ENCODE measurements around the gene DNAJB14. TPM values are rescaled to one million over a fixed set of nuclear protein-coding genes. Genes with fewer than 3 reads are reported as not detected.
A peak's percentile ranks its signal among the peaks of the same experiment; 100 is the strongest.

DNAJB14 gene
- total RNA-seq, 1 experiment from 2014 or later: 39.9 TPM

DNA sequence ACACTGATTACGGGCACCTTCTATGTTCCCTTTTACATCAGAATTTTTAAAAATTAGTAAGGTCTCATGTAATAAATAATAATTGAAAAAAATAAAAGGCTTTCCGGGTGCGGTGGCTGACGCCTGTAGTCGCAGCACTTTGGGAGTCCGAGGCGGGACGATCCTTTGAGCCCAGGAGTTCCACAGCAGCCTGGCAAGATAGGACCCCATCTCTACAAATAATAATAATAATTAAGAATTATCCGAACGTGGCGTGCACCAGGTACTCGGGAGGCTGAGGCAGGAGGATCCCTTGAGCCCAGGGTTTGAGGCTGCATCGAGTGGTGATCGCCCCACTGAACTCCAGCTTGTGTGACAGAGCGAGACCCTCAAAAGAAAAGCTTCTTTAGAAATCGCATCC is 51.4 kb downstream of the DNAJB14 start:
- Mint-ChIP-seq H3K9me3 (no peaks in the 10 kb centered on the region), H3K36me3 (no peaks in the 10 kb centered on the region), H3K4me3 (peak overlapping the region; percentile 94), H3K27me3 (ENCODE audit: low read depth) (no peaks in the 10 kb centered on the region), H3K4me1 (peaks cover 9% of the 10 kb centered on the region), H3K27ac (no peak overlapping the region)
- TF ChIP-seq ZNF317 (CRISPR knock-in tag; IDR thresholded peaks at IDR 0.05; ENCODE audit: borderline replicate concordance, low read depth) (no peak), ATF1 (CRISPR knock-in tag; IDR thresholded peaks at IDR 0.05) (no peak), ETV6 (CRISPR knock-in tag; IDR thresholded peaks at IDR 0.05) (no peak), FOXK1 (CRISPR knock-in tag; IDR thresholded peaks at IDR 0.05) (no peak), ZNF671 (CRISPR knock-in tag; IDR thresholded peaks at IDR 0.05) (no peak), RORB (CRISPR knock-in tag; IDR thresholded peaks at IDR 0.05) (no peak), ZNF232 (CRISPR knock-in tag; IDR thresholded peaks at IDR 0.05) (no peak), GTF2I (CRISPR knock-in tag; conservative IDR thresholded peaks at IDR 0.05) (no peak), ZBTB21 (CRISPR knock-in tag; IDR thresholded peaks at IDR 0.05; ENCODE audit: borderline replicate concordance) (no peak), FOXP1 (CRISPR knock-in tag; IDR thresholded peaks at IDR 0.05; ENCODE audit: borderline replicate concordance) (no peak), TP53 (CRISPR knock-in tag; IDR thresholded peaks at IDR 0.05) (no peak), PRRX2 (CRISPR knock-in tag; IDR thresholded peaks at IDR 0.05) (no peak)
- TF ChIP-seq, protein P1, sequence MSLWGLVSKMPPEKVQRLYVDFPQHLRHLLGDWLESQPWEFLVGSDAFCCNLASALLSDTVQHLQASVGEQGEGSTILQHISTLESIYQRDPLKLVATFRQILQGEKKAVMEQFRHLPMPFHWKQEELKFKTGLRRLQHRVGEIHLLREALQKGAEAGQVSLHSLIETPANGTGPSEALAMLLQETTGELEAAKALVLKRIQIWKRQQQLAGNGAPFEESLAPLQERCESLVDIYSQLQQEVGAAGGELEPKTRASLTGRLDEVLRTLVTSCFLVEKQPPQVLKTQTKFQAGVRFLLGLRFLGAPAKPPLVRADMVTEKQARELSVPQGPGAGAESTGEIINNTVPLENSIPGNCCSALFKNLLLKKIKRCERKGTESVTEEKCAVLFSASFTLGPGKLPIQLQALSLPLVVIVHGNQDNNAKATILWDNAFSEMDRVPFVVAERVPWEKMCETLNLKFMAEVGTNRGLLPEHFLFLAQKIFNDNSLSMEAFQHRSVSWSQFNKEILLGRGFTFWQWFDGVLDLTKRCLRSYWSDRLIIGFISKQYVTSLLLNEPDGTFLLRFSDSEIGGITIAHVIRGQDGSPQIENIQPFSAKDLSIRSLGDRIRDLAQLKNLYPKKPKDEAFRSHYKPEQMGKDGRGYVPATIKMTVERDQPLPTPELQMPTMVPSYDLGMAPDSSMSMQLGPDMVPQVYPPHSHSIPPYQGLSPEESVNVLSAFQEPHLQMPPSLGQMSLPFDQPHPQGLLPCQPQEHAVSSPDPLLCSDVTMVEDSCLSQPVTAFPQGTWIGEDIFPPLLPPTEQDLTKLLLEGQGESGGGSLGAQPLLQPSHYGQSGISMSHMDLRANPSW (CRISPR knock-in tag; conservative IDR thresholded peaks at IDR 0.05; ENCODE audit: low read depth): no peak
- TF ChIP-seq, protein P2, sequence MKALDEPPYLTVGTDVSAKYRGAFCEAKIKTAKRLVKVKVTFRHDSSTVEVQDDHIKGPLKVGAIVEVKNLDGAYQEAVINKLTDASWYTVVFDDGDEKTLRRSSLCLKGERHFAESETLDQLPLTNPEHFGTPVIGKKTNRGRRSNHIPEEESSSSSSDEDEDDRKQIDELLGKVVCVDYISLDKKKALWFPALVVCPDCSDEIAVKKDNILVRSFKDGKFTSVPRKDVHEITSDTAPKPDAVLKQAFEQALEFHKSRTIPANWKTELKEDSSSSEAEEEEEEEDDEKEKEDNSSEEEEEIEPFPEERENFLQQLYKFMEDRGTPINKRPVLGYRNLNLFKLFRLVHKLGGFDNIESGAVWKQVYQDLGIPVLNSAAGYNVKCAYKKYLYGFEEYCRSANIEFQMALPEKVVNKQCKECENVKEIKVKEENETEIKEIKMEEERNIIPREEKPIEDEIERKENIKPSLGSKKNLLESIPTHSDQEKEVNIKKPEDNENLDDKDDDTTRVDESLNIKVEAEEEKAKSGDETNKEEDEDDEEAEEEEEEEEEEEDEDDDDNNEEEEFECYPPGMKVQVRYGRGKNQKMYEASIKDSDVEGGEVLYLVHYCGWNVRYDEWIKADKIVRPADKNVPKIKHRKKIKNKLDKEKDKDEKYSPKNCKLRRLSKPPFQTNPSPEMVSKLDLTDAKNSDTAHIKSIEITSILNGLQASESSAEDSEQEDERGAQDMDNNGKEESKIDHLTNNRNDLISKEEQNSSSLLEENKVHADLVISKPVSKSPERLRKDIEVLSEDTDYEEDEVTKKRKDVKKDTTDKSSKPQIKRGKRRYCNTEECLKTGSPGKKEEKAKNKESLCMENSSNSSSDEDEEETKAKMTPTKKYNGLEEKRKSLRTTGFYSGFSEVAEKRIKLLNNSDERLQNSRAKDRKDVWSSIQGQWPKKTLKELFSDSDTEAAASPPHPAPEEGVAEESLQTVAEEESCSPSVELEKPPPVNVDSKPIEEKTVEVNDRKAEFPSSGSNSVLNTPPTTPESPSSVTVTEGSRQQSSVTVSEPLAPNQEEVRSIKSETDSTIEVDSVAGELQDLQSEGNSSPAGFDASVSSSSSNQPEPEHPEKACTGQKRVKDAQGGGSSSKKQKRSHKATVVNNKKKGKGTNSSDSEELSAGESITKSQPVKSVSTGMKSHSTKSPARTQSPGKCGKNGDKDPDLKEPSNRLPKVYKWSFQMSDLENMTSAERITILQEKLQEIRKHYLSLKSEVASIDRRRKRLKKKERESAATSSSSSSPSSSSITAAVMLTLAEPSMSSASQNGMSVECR (CRISPR knock-in tag; IDR thresholded peaks at IDR 0.05; ENCODE audit: borderline replicate concordance): no peak
- TF ChIP-seq, protein P3, sequence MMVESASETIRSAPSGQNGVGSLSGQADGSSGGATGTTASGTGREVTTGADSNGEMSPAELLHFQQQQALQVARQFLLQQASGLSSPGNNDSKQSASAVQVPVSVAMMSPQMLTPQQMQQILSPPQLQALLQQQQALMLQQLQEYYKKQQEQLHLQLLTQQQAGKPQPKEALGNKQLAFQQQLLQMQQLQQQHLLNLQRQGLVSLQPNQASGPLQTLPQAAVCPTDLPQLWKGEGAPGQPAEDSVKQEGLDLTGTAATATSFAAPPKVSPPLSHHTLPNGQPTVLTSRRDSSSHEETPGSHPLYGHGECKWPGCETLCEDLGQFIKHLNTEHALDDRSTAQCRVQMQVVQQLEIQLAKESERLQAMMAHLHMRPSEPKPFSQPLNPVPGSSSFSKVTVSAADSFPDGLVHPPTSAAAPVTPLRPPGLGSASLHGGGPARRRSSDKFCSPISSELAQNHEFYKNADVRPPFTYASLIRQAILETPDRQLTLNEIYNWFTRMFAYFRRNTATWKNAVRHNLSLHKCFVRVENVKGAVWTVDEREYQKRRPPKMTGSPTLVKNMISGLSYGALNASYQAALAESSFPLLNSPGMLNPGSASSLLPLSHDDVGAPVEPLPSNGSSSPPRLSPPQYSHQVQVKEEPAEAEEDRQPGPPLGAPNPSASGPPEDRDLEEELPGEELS (CRISPR knock-in tag; IDR thresholded peaks at IDR 0.05): no peak
- POLR2A ChIA-PET: interaction anchor here (1.1 to 1.4 kb wide), 3 partner anchors 52 to 56 kb away, joined by 8 to 10 read pairs (median 9); partner anchors contain the start of genes DNAJB14 and H2AZ1
- DNase-seq (ENCODE audit: low spot score) (no peak), ATAC-seq (no peak)
- CTCF ChIA-PET: interaction anchor here (0.9 to 1.3 kb wide), 4 partner anchors 54 to 216 kb away, joined by 3 to 6 read pairs (median 4); no protein-coding TSS in a partner anchor

DNA sequence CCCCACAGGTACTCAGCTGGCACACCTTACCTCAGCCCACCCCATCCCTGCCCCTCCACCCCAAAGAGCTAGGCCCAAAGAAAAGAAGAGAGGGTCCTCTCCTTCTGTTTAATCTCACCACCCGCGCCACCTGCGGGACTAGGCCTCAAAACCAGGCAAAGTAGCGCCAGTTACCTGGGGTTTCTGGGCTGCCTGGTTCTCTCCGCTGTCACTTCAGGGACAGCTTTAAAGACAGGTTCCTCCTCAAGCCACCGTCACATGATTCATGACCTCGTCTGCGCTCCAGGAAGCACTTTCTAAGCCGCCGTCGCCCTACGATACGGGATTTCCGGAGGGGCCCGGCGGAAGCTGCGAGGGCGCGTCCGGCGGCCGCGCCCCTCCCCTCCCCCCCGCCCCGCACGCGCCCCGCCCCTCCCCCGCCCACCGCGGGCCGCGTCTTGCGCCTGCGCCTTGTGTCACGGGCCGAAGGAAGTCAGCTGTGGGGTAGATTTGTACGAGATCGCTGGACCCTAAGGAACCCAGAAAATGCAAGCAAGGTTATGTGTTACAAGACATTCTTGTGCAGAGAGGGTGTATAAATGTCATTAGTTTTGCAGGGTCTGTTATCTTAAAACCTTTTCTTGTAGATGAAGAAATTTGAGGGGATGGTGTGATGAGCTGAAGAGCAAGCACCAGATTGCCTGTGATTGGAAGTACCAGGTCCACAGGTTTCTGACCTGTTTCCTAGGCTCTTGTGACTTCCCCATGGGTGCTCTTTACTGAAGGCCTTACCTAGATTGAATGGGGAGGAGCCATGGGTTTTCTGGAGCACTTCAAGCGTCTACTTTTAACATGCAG is 52.0 kb downstream of the DNAJB14 start, which contains the start of gene LAMTOR3:
TSS of gene LAMTOR3 (minus strand) at position 267 of the 837 bp plus-strand sequence. CDS start 464 bp downstream, outside the sequence.
- peaks cover 9% of the 10 kb centered on the region for H3K4me1 Mint-ChIP-seq
- peak within 1 kb of the TSS; percentile 94 for H3K4me3 Mint-ChIP-seq
- DNase-seq (ENCODE audit: low spot score) (peak; percentile 80), ATAC-seq (peak; percentile 95)
- no peaks in the 10 kb centered on the region for H3K27me3 Mint-ChIP-seq (ENCODE audit: low read depth)
- ChIA-PET CTCF (interaction anchor here (0.7 to 1.3 kb wide), 5 partner anchors 55 to 217 kb away, joined by 3 to 6 read pairs (median 3); no protein-coding TSS in a partner anchor), POLR2A (interaction anchor here (1.1 to 1.4 kb wide), 3 partner anchors 52 to 56 kb away, joined by 8 to 10 read pairs (median 9); partner anchors contain the start of genes DNAJB14 and H2AZ1)
- no peaks in the 10 kb centered on the region for H3K36me3 Mint-ChIP-seq
- peak within 1 kb of the TSS; percentile 93 for H3K27ac Mint-ChIP-seq
- H3K9me3 Mint-ChIP-seq: no peaks in the 10 kb centered on the region
- TF ChIP-seq, protein P3 (CRISPR knock-in tag; IDR thresholded peaks at IDR 0.05): no peak
- TF ChIP-seq, protein P4, sequence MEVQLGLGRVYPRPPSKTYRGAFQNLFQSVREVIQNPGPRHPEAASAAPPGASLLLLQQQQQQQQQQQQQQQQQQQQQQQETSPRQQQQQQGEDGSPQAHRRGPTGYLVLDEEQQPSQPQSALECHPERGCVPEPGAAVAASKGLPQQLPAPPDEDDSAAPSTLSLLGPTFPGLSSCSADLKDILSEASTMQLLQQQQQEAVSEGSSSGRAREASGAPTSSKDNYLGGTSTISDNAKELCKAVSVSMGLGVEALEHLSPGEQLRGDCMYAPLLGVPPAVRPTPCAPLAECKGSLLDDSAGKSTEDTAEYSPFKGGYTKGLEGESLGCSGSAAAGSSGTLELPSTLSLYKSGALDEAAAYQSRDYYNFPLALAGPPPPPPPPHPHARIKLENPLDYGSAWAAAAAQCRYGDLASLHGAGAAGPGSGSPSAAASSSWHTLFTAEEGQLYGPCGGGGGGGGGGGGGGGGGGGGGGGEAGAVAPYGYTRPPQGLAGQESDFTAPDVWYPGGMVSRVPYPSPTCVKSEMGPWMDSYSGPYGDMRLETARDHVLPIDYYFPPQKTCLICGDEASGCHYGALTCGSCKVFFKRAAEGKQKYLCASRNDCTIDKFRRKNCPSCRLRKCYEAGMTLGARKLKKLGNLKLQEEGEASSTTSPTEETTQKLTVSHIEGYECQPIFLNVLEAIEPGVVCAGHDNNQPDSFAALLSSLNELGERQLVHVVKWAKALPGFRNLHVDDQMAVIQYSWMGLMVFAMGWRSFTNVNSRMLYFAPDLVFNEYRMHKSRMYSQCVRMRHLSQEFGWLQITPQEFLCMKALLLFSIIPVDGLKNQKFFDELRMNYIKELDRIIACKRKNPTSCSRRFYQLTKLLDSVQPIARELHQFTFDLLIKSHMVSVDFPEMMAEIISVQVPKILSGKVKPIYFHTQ (CRISPR knock-in tag; IDR thresholded peaks at IDR 0.05): no peak
- TF ChIP-seq, protein P5, sequence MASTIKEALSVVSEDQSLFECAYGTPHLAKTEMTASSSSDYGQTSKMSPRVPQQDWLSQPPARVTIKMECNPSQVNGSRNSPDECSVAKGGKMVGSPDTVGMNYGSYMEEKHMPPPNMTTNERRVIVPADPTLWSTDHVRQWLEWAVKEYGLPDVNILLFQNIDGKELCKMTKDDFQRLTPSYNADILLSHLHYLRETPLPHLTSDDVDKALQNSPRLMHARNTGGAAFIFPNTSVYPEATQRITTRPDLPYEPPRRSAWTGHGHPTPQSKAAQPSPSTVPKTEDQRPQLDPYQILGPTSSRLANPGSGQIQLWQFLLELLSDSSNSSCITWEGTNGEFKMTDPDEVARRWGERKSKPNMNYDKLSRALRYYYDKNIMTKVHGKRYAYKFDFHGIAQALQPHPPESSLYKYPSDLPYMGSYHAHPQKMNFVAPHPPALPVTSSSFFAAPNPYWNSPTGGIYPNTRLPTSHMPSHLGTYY (CRISPR knock-in tag; IDR thresholded peaks at IDR 0.05): no peak
- TF ChIP-seq TCF7 (CRISPR knock-in tag; IDR thresholded peaks at IDR 0.05; ENCODE audit: low read depth): no peak

Data from WTC11 (cell line).